GM23248 (cell line): Measurements from ENCODE around the gene UVRAG.

ENCODE experiments used
- EZH2 ChIP-seq: fragments of 200-600 bp; sonication (generic); IDR thresholded peaks from 2 replicates; pipeline ENCODE4 v1.6.1; 2018; ENCODE audit warnings: antibody characterized with exemption, mild to moderate bottlenecking; ENCODE audit not compliant: insufficient read depth, poor library complexity, severe bottlenecking
- EZH2phosphoT487 ChIP-seq: fragments of 200-600 bp; sonication (generic); IDR thresholded peaks from 2 replicates; pipeline ENCODE4 v1.6.1; 2018; ENCODE audit warnings: antibody characterized with exemption, moderate library complexity, mild to moderate bottlenecking, low read depth; ENCODE audit not compliant: insufficient read depth

- TF ChIP-seq EZH2phosphoT487 (no peak), EZH2 (no peak)
Observed at GRCh38 chr11:76131142-76131541, 316.1 kb downstream of the UVRAG start.
